Activated CD8-positive, alpha-beta memory T cell treated with anti-CD3 and anti-CD28 coated beads, Interleukin-2, amount 50 U/mL, for 24 hours (primary cell): Measurements from ENCODE around the gene PLCE1.

Source experiments
- DNase-seq: peaks from one replicate; pipeline ENCODE4 v3.0.0-alpha.2; 2020; ENCODE audit errors: extremely low read depth

Gene PLCE1

DNA sequence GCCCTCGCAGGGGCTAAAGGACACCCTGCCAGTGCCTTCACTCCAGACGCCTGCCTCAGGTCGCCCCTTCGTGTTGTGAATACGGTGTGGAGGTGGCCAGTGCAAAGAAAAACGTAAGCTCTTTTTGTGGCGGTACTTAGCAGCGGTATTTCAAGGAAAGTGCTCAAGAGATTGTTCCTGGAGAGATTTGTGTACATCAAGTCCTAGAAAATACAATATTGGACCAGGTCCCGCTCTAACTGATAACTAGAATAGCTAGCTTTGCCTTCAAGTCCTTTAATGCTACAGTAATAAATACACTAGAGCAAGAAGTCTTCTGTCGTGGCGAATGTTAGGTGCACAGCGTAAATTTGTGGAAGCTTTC lies 689 bp downstream of the PLCE1 start:
- DNase-seq: no peak

DNA sequence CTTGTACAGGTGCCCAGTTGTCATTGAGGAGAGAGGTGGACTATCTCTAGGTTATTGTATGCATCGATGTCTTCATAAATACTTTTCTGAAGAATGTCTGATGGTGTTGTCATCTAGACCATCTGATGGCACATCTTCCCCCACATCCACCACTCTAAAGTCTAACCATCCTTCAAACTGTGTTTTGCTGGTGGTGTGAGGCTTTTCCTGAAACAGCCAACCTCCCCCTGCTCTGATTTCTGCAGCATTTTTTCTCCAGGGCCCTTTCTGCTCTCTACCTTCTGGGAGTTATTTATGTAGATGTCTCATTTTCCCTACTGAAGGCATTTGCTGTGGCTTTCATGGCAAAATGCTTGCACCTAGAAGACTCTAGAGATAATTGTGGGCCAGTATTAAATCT lies 1.5 kb downstream of the PLCE1 start:
- DNase-seq: no peak

DNA sequence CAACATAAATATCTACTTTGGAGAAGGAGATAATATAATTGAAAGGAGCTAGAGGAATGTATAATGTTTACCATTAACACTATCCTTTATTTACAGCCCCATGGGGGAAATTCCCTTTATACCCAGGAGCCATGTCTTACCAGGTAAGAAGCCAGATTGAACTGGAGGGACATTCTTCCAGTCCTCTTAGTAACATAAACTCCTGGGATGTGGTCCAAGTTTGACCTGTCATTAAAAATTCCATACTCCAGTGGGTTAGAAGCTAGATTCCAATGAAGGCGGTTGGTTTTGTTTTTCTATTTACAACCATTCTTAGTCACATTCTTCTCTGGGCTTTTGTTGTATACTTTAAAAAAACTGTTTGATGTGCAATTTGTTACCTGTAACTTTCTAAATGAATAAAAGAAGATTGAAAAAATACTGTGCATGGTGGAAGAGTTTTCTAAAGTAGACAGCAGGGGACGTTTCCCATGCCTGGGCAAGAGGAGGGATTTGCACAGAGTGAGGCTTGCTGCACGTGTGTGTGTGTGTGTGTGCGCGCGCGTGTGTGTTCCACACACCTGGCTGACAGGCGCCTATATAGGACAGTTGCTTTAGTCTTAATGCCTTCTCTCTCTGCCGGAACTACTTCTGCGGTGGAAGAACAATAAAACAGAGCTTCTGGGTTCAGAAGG lies 2.0 kb downstream of the PLCE1 start:
- no peak for DNase-seq

DNA sequence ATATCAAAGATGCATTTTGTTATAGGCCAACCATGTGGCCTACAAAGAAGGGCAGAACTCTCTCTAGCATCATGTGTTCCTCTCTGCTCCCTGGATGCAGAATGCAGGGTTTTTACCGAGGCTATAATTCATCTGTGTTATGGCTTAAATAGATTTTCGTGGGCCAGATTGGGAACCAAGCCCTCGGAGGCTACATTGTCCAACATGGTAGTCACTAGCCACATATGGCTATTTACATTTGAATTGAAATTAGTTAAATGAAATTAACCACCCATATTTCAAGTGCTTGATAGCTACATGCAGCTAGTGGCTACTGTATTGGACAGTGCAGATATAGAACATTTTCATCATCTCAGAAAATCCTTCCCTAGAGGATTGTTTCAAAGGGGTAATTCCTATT lies 2.8 kb downstream of the PLCE1 start:
- DNase-seq: no peak

DNA sequence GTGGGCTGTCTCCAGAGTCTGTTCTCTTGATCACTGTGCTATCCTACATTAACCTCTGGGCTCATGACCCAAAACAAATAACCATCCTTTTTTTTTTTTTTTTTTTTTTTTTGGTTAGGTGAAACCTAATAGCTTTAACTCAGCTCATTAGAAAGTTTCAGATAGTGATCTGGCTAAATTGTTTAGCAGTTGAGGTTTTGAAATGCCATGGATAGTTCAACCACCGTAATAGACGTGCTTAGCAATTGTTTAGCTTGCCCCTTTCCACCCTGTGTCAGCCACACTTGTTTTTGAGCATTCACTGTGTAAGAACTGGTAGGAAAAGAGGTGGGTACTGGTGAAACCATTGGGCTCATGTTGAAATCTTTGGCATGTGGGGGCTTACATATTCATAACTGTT lies 3.8 kb downstream of the PLCE1 start:
- no peak for DNase-seq

DNA sequence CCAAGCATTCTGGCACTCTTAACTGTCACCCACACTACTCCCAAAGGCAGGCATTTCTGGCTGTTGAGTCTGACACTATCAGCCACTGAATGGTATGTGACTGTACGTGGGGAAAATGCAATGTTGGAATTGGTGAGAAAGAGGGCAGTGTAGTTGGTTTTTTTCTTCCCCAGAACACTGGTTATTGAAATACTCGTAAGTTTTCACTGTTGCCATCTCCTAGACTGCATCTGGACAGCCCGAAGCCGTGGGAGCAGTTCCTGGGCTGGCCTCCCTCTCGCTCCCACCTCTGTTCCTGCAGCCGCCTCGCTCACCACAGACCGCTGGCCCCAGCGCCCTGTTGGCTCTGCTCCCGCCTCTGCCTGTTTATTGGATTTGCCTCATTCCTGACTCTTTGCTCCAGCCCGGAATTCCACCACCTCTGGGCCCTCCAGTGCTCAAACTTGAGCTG lies 5.7 kb downstream of the PLCE1 start:
- DNase-seq: no peak

DNA sequence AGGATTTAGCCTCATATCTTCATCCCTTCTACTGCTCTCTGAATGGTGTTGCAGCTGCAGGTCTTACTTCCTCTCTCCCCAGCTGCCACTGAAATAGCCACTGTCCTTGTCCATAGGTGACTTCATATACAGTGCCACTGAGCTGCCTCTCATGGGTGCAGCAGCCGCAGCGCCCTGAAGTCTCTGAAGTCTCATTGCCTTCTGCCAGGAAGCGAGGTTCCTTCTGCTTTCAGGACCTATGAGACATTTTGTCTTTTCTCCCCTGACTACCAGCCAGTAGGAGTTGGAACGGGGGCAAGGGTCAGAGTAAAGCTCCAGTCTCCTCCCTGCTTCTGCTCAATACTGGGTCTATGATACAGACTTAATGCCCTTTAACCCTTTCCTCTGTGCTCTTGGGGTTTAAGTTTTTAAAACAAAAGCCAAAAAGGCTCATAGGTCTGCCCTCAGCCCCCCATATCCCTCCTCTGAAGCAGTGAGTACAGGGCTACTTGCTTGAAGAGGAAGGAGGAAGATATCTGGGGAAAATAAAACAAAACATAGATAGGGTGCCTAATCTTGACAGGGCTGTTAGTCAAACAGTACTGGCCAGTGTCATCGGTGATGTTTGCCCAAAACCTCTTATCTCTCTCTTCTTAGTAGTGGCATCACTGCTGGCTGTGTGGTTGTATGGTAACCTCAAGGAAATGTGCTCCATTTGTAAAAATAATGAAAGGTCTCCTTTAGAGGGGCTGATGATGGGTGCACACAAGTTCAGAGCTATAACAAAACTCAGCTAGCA lies 7.1 kb downstream of the PLCE1 start:
- DNase-seq: no peak

DNA sequence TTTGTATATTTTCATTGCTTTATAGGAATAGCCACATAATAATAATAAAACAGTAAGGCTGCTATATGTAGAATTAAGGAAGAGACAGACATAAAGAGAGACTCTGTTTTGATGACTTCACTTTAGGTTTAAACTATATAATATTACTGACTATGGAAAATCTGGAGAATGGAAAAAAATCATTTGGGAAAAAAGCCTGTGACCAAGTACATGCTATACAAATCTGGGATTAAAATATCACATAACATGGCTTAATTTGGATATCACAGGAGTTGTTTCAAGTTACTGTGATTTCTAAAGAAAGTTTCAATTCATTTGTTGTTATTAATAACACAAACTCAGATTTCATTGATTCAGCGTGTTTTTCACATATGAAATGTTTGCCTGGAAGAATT lies 7.7 kb downstream of the PLCE1 start:
- no peak for DNase-seq

DNA sequence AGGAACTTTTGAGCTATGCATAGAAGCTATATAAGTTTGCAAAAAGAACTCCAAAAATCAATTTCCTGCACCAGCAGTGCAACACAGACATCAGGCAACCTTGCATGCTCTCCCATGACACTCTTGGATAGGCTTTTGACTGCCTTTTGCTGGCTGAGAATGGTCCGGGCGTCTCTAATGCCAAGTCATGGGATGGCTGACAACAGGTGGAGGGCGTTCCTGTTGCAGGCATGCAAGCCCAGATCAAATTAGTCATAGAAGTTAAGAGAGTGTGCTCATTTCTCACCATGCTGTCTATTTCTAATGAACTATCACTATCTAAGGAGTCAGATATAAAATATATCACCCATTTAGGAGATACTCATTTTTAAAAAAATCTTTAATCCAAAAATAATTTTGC lies 8.4 kb downstream of the PLCE1 start:
- no peak for DNase-seq

DNA sequence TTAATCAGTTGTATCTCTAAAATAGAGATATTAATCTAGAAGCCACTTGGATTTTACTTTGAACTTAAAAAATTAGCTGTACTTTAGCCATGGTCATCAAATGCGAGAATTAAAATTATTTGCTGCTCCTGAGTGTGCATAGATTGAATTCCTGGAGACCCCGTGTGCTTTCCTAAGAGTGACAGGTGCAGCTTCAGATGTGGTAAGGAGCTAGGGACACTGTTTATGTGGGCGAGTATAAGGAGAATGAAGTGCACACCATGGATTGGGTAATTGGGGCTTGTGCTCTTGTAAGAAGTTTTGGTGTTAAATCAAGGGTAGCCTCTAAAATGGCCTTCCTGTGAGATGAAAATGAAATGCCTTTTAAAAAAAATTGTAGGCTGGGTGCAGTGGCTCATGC lies 9.8 kb downstream of the PLCE1 start:
- no peak for DNase-seq

DNA sequence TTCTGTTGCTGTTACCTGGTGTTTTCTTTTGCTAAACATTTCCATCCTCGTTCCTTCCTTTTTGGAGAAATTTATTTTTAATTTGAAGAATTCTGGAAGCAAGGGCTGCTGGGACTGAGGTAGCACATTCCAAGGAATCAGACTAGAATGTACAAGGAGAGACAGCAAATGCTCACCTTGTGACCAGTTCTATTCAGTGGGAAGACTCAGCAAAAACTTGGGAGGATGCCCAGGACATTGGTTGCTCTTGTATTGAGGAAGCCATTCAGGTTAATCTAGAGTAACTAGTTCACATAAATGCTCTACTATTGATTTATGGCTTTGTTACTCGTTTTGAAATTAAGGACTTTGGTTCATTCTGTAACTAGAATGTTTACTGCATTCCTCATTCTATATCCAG lies 11.3 kb downstream of the PLCE1 start:
- DNase-seq: no peak

DNA sequence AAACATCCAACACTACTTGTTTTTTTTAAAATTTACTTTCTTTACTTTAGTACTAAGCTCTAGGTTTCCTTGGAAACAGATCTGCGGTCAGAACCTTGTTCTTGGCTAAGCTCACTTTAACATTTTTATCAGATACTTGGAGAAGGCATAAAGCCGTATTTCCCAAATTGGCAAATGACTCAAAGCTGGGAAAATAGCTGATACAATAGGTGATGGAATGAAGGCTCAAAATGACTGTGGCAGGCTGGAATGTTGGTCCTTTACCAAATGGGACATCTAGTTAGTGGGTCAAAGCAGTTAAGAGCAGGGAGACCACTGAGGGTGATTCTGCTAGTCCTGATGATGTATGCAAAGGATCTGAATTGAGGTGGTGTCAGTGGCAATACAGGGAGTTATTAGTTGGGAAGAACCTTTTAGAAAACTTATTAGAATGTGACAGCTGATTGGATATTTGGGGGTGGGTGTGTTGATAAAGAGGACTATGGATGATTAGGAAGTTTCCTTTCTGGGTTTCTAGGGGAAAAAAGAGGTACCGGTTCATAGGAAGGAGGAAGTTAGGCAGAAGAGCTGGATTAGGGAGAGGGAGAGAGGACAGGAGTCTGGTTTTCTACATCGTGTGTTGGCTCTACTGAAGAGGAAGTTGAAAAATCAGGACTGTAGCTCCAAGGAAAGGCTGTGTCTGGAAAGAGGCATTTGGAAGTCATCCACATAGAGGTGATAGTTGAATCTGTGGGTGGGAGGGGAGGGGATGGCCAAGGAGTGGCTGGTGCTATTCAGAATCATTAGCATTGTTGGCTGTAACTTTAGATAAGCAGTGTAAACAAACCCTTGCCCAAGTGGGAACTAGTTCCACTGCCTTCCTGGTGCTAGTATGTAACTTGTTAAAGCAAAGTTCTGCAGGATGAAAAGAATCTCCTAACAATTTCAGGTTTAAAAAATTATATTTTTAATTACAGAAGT lies 13.1 kb downstream of the PLCE1 start:
- no peak for DNase-seq

DNA sequence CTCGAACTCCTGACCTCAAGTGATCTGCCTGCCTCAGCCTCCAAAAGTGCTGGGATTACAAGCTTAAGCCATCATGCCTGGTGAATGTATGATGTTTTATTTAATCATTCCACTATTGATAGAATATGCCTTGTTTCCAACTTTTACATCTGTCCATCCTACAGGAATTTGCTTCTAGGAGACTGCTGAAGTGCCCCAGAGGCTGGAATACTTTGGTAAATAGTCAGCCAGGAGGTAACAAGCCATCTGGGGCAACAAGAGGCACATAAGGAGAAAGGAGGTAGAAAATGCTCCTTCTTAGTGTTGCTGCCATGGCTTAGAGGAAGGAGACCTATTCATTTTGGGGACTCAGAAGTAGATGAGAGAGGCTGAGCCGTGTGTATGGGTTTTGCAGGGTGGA lies 14.8 kb downstream of the PLCE1 start:
- DNase-seq: no peak

DNA sequence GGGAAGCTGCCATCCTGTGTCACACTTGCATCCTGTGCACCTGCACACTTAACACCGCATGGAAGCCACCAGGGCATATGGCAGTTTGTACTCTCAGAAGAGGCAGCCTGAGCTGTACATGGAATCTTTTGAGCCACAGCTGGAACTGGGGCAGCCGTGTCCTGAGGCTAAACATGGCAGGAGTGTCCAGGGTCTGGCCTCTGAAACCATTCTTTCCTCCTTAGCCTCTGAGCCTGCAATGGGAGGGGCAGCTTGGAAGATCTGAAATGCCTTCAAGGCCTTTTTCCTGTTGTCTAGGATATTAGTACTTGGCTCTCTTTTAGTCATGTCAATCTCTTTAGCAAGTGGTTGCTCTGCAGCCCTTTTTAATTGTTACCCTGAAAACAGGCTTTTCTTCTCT lies 16.4 kb downstream of the PLCE1 start:
- DNase-seq: no peak

DNA sequence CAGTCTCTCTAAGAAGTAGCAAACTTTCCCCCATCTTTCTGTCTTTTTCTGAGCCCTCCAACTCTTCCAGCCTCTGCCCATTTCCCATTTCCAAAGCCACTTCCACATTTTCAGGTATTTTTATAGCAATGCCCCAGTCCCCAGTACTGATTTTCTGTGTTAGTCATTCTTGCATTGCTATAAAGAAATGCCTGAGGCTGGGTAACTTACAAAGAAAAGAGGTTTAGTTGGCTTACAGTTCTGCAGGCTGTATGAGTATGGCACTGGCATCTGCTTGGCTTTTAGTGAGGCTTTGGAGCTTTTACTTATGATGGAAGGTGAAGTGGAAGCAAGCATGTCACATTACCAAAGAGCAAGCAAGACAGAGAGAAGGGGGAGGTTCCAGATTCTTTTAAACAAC lies 17.2 kb downstream of the PLCE1 start:
- DNase-seq: no peak

DNA sequence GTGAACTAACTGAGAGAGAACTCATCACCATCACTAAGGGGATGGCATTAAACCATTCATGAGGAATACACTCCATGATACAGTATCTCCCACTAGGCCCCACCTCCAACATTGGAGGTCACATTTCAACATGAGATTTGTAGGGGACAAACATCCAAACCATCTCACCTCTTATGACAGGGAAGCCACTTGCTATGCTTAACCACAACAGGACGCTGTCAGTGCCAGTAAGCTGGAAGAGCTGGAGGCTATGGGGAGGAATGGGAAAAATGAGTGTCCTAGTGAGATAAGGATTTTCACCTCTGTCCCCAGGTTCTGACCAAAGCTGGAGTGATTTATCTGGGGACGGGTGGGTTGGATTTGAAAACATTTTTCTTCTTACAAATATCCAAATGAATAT lies 17.6 kb downstream of the PLCE1 start:
- no peak for DNase-seq

DNA sequence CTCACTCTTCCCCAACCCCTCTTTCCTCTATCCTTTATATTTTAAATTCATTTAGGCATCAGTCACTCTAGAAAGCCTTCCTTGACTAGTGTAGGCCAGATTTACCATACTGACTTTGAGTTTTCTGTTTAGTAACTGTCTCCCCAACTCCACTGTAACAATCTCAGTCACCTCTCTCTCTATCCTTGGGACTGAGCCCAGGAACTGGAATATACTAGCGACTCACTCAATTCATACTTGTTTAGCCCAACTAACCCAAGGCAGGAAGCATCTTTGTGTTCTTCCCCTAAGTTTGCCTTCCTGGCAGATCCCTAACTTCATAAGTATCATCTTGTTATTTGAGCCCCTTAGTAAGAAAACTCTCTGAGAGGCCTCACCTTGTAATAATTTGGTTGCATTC lies 19.1 kb downstream of the PLCE1 start:
- no peak for DNase-seq

DNA sequence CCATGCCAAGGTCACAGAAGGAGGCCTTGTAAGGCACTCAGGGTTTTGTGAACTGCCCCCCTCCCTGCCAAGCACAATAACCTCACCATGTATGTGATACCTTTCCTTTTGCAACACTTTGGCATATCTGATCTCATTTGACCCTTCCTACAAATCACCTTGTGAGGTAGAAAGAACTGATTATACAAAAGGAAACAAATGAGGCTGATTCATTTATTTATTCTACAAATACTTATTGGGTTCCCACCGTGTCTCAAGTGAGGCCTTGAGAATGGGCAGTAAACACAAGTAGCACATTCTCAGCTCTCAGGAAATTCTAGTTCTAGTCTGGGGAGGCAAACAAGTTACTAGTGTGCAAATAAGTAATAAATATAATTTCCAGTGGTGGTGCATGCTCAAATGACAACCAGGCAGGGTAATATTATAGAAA lies 19.6 kb downstream of the PLCE1 start:
- no peak for DNase-seq

DNA sequence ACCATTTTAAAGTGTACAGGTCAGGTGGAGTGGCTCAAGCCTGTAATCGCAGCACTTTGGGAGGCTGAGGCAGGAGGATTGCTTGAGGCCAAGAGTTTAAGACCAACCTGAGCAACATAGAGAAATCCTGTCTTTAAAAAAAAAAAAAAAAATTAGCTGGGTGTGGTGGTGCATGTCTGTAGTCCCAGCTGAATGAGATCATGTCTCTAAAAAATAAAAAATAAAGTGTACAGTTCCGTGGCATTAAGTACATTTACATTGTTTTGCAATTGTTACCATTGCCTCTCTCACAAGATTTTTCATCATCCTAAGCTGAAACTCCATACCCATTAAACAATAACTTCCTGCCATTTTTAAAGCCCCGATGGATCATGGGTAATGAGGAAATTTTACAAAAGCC lies 20.6 kb downstream of the PLCE1 start:
- DNase-seq: no peak

DNA sequence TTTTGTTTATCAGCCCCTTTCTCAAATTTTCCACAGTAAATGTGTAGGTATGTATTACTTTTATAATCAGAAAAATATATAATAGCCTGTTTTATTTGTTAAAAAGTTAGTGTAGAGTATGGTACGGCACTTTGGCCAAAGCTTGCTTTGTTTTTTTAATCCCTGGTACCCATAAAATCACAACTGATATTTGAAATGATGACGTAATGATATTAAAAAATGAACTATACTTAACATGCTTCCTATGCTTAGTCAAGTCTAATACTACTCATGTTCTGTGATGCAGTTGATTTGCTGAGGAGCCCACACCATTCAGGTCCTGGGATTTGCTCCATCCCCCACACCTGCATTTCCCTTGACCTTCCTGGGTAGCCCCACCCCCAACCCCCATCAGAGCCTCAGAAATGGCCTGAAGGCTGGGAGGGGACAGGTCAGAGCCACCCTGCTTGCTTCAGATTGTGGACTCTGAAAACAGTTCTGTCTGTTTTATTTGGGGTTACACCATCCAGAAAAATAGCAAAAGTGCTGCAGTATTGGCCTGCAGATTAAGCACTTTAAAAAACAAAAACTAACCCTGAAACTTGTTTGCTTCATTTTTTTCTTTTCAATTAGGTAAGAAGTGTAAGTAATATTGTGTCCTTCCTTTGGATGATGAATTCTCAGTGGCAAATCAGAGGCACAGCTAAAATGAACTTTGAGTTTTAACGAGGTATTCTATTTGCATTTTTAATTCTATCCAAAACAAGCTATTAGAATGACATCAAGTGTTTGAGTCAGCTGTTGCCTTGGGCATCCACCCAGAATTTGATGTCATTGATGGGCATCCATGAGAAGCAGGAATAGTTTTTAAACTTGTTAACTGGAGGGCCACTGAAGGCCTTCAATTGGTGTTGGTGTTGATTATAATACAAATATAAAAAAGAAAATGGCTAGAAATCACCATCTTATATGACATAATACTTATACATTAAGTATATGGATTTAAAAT lies 23.3 kb downstream of the PLCE1 start:
- DNase-seq: no peak

DNA sequence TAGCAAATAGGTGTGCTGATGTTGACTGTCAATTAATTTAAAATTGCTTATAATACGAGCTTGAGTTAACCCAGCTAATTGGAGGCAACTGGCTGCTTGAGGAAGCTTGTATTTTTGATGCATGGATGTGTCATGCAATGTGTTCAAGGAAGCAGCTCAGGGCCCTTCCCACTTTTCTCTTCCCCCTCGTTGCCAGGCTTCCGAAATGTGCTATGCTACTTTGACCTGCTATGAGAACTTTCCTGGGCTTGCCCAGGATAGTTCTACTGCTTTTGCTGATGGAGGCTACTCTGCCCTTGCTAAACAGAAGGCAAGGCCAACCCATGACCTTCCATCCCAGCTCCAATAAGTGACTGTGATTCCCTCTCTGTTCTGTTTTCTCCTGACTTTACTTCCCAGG lies 24.4 kb downstream of the PLCE1 start:
- DNase-seq: no peak
